GM12801 (cell line): ENCODE data around the gene MIA3.

Experiments
- TF ChIP-seq, protein P1 (sequence below): IDR thresholded peaks from one replicate; pipeline ENCODE4 v1.5.1; 2011; ENCODE audit warnings: control low read depth; ENCODE audit not compliant: insufficient read length; ENCODE audit errors: extremely low read depth

MIA3 gene

DNA sequence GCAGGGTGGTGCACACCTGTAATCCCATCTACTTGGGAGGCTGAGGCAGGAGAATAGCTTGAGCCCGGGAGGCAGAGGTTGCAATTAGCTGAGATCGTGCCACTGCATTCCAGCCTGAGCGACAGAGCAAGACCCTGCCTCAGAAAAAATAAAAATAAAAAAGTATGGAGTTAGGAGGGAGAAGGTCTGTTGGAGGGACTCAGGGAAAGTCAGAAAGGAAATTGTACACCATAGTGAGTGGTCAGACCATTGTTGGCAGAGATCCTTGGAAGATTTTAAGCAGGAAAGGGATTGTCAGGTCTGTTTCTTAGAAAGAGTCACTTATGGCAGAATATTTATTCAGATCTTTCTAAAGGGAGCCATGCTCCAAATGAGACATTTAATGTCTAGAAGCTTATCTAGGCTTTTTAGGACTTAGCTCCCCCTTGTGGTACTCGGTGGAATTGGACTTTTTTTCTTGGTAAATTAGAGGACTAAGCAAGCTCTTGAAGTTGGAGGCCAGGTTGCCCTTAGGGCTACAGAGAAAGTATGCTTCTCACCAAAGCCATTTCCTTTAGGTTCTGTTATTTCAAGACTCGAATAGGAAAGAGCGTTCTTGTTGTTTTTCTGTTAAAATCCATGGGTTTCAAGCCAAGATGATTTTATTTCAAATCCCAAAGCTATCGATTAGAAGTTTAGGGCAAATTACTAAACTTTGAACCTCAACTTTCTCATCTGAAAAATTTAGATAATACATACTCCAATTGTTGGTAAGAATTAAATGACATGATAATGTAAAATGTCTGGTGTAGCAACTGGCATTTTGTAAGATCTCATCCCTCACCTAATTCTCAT lies 16.5 kb downstream of the MIA3 start:
- TF ChIP-seq, protein P1, sequence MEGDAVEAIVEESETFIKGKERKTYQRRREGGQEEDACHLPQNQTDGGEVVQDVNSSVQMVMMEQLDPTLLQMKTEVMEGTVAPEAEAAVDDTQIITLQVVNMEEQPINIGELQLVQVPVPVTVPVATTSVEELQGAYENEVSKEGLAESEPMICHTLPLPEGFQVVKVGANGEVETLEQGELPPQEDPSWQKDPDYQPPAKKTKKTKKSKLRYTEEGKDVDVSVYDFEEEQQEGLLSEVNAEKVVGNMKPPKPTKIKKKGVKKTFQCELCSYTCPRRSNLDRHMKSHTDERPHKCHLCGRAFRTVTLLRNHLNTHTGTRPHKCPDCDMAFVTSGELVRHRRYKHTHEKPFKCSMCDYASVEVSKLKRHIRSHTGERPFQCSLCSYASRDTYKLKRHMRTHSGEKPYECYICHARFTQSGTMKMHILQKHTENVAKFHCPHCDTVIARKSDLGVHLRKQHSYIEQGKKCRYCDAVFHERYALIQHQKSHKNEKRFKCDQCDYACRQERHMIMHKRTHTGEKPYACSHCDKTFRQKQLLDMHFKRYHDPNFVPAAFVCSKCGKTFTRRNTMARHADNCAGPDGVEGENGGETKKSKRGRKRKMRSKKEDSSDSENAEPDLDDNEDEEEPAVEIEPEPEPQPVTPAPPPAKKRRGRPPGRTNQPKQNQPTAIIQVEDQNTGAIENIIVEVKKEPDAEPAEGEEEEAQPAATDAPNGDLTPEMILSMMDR: peak; percentile 38

- TF ChIP-seq, protein P1: no peak
Measured at GRCh38 chr1:222641269-222641948, 23.5 kb downstream of the MIA3 start.

- TF ChIP-seq, protein P1: no peak
Measured at GRCh38 chr1:222642468-222642867, 24.6 kb downstream of the MIA3 start.

GRCh38 chr1:222643606-222643937 lies 25.7 kb downstream of the MIA3 start:
- TF ChIP-seq, protein P1: no peak

- TF ChIP-seq, protein P1: no peak
Measured at GRCh38 chr1:222643938-222644635, 26.2 kb downstream of the MIA3 start.

GRCh38 chr1:222644636-222644980 lies 26.7 kb downstream of the MIA3 start:
- TF ChIP-seq, protein P1: no peak

DNA sequence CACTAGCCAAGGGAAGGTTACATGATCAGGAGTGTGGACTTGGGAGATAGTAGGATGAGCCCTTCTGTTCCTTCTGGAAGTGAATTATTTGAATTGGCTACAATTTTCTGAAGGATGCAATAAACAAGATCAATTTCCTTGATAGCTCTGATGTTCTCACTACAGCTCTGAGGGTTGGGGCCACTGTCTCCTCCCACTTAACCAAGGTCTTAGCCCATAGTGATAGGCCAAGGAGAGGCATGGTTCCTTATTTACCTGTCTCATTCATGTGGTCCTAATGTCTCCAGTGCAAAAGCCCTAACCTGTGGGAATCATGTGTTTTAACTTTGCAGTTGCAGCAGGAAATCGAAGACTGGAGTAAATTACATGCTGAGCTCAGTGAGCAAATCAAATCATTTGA lies 34.8 kb downstream of the MIA3 start:
- TF ChIP-seq, protein P1: no peak
